Endothelial cell of umbilical vein (primary cell): ENCODE data around the gene STAC3. TPM values are rescaled to one million over a fixed set of nuclear protein-coding genes. Genes with fewer than 3 reads are reported as not detected.

ENCODE experiments used
- BruUV-seq: library from RNA; stranded (reverse); fragments of 400-500 nt; replicated peaks from 2 replicates; lab custom pipeline; 2021; lab: Mats Ljungman, UMichigan
- CTCF ChIA-PET: fragments of 300-600, 350-600 bp; sonication (Branson Sonifier 250); formaldehyde crosslinking; loops from one replicate; lab custom pipeline; 2021; ENCODE audit warnings: antibody characterized with exemption, inconsistent platforms; lab: Charles Lee
- POLR2A ChIA-PET: fragments of 300-600, 350-600 bp; sonication (Branson Sonifier 250); formaldehyde crosslinking; loops from one replicate; lab custom pipeline; 2021; ENCODE audit warnings: antibody characterized with exemption, inconsistent platforms; lab: Charles Lee
- DNase-seq: peaks from one replicate; pipeline ENCODE4 v3.0.0-alpha.2; 2011; ENCODE audit warnings: low read depth, low spot score
- FAIRE-seq: peaks from 2 replicates; lab custom pipeline; 2011; peaks lifted over from hg19 to GRCh38; lab: Jason Lieb, UNC
- H2AFZ ChIP-seq: 2 replicates; pipeline ENCODE4 v1.6.0; 2012; ENCODE audit warnings: low read depth, low read length, control low read depth, inconsistent platforms
- H3K27ac ChIP-seq: 2 replicates; pipeline ENCODE4 v1.5.1; 2011; ENCODE audit warnings: low read depth, mild to moderate bottlenecking, control low read depth, low read length, moderate library complexity; ENCODE audit not compliant: insufficient read depth
- H3K27me3 ChIP-seq, 2 experiments: 2 replicates each; pipeline versions ENCODE4 v1.6.0 to v1.6.1; 2011; ENCODE audit warnings: low read length in 2 of 2, mixed read lengths in 1 of 2; ENCODE audit not compliant: control insufficient read depth in 2 of 2, insufficient read depth in 2 of 2
- H3K36me3 ChIP-seq, 2 experiments: 2 replicates in 1 of 2; 3 replicates in 1 of 2; pipeline ENCODE4 v1.5.1; 2011; ENCODE audit warnings: low read length in 2 of 2, mild to moderate bottlenecking in 1 of 2, moderate library complexity in 1 of 2; ENCODE audit not compliant: control insufficient read depth in 2 of 2, insufficient read depth in 2 of 2; ENCODE audit errors: extremely low read depth in 1 of 2
- H3K4me1 ChIP-seq: 3 replicates; pipeline ENCODE4 v1.5.1; 2011; ENCODE audit warnings: mild to moderate bottlenecking, low read length; ENCODE audit not compliant: control insufficient read depth, insufficient read depth; ENCODE audit errors: extremely low read depth
- H3K4me2 ChIP-seq: 2 replicates; pipeline ENCODE4 v1.6.1; 2011; ENCODE audit warnings: low read length, control low read depth, mixed read lengths; ENCODE audit not compliant: insufficient read depth
- H3K4me3 ChIP-seq, 3 experiments: fragments of 200-600 bp in 1 of 3; sonication (generic), shearing (Covaris generic) in 1 of 3; replicated peaks in 1 of 3; 2 replicates each; pipeline ENCODE4 v1.5.1; 2011 to 2016; ENCODE audit warnings: control low read depth in 3 of 3, low read length in 3 of 3, mild to moderate bottlenecking in 2 of 3, inconsistent platforms in 1 of 3, low read depth in 1 of 3, moderate library complexity in 1 of 3; ENCODE audit not compliant: insufficient read depth in 1 of 3
- H3K79me2 ChIP-seq: 2 replicates; pipeline ENCODE4 v1.6.0; 2012; ENCODE audit warnings: low read length, inconsistent platforms; ENCODE audit not compliant: control insufficient read depth, insufficient read depth
- H3K9ac ChIP-seq: replicated peaks from 2 replicates; pipeline ENCODE3; 2011; ENCODE audit warnings: low read length, control low read depth; ENCODE audit not compliant: insufficient read depth; ENCODE audit errors: extremely low read depth
- H3K9me1 ChIP-seq: replicated peaks from 3 replicates; pipeline ENCODE4 v1.6.0; 2011; ENCODE audit warnings: mild to moderate bottlenecking, low read length; ENCODE audit not compliant: control insufficient read depth, insufficient read depth; ENCODE audit errors: extremely low read depth
- H3K9me3 ChIP-seq: replicated peaks from 2 replicates; pipeline ENCODE4 v1.5.1; 2012; ENCODE audit warnings: low read length, inconsistent platforms; ENCODE audit not compliant: control insufficient read depth, insufficient read depth
- H4K20me1 ChIP-seq: replicated peaks from 2 replicates; pipeline ENCODE3; 2011; ENCODE audit warnings: mild to moderate bottlenecking, low read length; ENCODE audit not compliant: control insufficient read depth, insufficient read depth; ENCODE audit errors: extremely low read depth
- CTCF ChIP-seq, 2 donors: IDR thresholded peaks; 1 replicate in 1 of 2; 2 replicates in 1 of 2; pipeline ENCODE4 v1.5.1; 2011; ENCODE audit warnings: low read length in 2 of 2, mild to moderate bottlenecking in 2 of 2, moderate library complexity in 2 of 2, control low read depth in 1 of 2, inconsistent platforms in 1 of 2, low read depth in 1 of 2; ENCODE audit not compliant: insufficient read depth in 1 of 2; ENCODE audit errors: extremely low read depth in 1 of 2
- EZH2 ChIP-seq: IDR thresholded peaks from 2 replicates; pipeline ENCODE4 v1.6.1; 2012; ENCODE audit warnings: borderline replicate concordance, low read depth, mild to moderate bottlenecking, moderate library complexity, low read length, inconsistent platforms; ENCODE audit not compliant: severe bottlenecking
- FOS ChIP-seq: IDR thresholded peaks from 2 replicates; pipeline ENCODE4 v1.6.1; 2011; ENCODE audit warnings: mild to moderate bottlenecking, low read length, moderate library complexity, borderline replicate concordance; ENCODE audit not compliant: insufficient read depth
- GATA2 ChIP-seq: IDR thresholded peaks from 2 replicates; pipeline ENCODE4 v1.7.0; 2011; ENCODE audit warnings: low read depth, mild to moderate bottlenecking, moderate library complexity, mixed read lengths, low read length; ENCODE audit not compliant: insufficient read length, insufficient read depth
- JUN ChIP-seq: IDR thresholded peaks from 2 replicates; pipeline ENCODE4 v1.6.1; 2011; ENCODE audit warnings: borderline replicate concordance, low read depth; ENCODE audit not compliant: insufficient read length, insufficient read depth
- MAX ChIP-seq: IDR thresholded peaks from 2 replicates; pipeline ENCODE4 v1.6.1; 2011; ENCODE audit not compliant: insufficient read depth, insufficient read length
- MYC ChIP-seq: IDR thresholded peaks from one replicate; pipeline ENCODE4 v1.6.1; 2011; ENCODE audit warnings: mild to moderate bottlenecking, low read depth, low read length
- POLR2A ChIP-seq: IDR thresholded peaks from 2 replicates; pipeline ENCODE4 v1.6.1; 2012; ENCODE audit warnings: low read depth, mild to moderate bottlenecking, control low read depth, low read length
- POLR2AphosphoS5 ChIP-seq: IDR thresholded peaks from 2 replicates; pipeline ENCODE4 v1.6.1; 2012; ENCODE audit warnings: low read depth, mild to moderate bottlenecking, control low read depth, low read length, moderate library complexity; ENCODE audit not compliant: insufficient read depth
- dilution Hi-C: fragments of 300-500 bp; cut with MboI; formaldehyde crosslinking; loops from one replicate; pipeline ENCODE4 v1.15.0; 2019; ENCODE audit warnings: low sequenced_read_pairs; ENCODE audit not compliant: extremely low pct_ligation_motif_present
- intact Hi-C: fragments of 100-400 bp; cut with micrococcal nuclease; formaldehyde crosslinking; loops from one replicate; pipeline ENCODE4 v1.10.0; 2022
- polyA plus RNA-seq, 4 experiments: library from polyadenylated mRNA; depleted of rRNA in 3 of 4; stranded (reverse) in 3 of 4; unstranded in 1 of 4; fragments of >200 nt; gene quantifications; 2 replicates each; pipeline versions ENCODE4 v1.2.1 to v1.2.3, GENCODE V29; 2011 to 2012; ENCODE audit warnings: missing spikeins in 1 of 4
- total RNA-seq: library from RNA; stranded (reverse); gene quantifications from 2 replicates; pipeline ENCODE4 v1.2.3, GENCODE V29; 2021

Gene STAC3
- total and polyA plus RNA-seq, 2 donors (not counting 3 experiments of a cell fraction or from before 2014, with no cell fraction given): 0.36 to 0.55 TPM

GRCh38 chr12:57255916-57256315 is 4.9 kb upstream of the STAC3 start:
- intact Hi-C loops: no loop called here
- no peaks in the 10 kb centered on the region for H3K9me3 ChIP-seq
- H3K27ac ChIP-seq: no peak overlapping the region
- POLR2A ChIA-PET: no interaction called here
- BruUV-seq: no TSS peak
- peaks cover 0 to 11% of the 10 kb centered on the region in 2 experiments for H3K36me3 ChIP-seq
- H3K4me2 ChIP-seq: no peak overlapping the region
- FAIRE-seq (no peak), DNase-seq (no peak)
- no peaks in the 10 kb centered on the region for H3K79me2 ChIP-seq
- TF ChIP-seq POLR2A (no peak), EZH2 (no peak), FOS (no peak), POLR2AphosphoS5 (no peak), MAX (no peak), MYC (no peak), GATA2 (no peak), CTCF (IDR thresholded peaks at IDR 0.05; ENCODE audit: extremely low read depth in 1 of 2, insufficient read depth in 1 of 2, low read depth in 1 of 2, low read length in 2 of 2) (no peak), JUN (no peak)
- H3K9me1 ChIP-seq: no peaks in the 10 kb centered on the region
- no peaks in the 10 kb centered on the region for H4K20me1 ChIP-seq
- H3K4me3 ChIP-seq: no peak overlapping the region
- no peak overlapping the region for H3K9ac ChIP-seq
- no peaks in the 10 kb centered on the region for H3K4me1 ChIP-seq
- no peaks in the 10 kb centered on the region for H3K27me3 ChIP-seq
- H2AFZ ChIP-seq: no peak overlapping the region
- dilution Hi-C loops: no loop called here
- CTCF ChIA-PET: interaction anchor here (0.8 kb wide), 1 partner anchor 203 kb away, joined by 3 read pairs; the partner anchor contains the start of gene GLI1
